Measurements from ENCODE around the gene MORN2. TPM values are rescaled to one million over a fixed set of nuclear protein-coding genes. Genes with fewer than 3 reads are reported as not detected.

The MORN2 gene
- total and polyA plus RNA-seq, 5 experiments from 2014 or later: 1.4 to 10.7 (median 9.1) TPM

DNA sequence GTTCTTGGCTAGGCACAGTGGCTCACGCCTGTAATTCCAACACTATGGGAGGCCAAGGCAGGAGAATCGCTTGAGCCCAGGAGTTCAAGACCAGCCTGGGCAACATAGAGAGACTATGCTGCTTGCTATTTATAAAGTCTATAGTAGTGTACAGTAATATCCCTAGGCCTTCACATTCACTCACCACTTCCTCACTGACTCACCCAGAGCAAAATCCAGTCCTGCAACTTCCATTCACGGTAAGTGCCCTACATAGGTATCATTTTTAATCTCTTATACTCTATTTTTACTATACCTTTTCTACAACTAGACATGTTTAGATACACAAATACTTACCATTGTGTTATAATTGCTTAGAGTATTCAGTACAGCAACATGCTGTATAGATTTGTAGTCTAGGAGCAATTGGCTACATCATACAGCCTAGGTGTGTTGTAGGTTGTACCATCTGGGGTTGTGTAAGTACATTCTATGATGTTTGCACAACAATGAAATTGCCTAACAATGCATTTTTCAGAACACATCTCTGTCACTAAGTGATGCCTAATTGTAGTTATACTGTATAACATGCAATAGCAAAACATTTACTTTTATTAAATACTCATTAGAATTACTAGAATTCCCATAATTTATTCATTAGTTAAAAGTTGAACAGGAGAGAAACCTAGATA is 8.9 kb upstream of the MORN2 start:
- POLR2A ChIA-PET: no interaction called here
- H3K4me1 Mint-ChIP-seq: peaks cover 0 to 6% (median 3%) of the 10 kb centered on the region in 4 donors
- no peak for DNase-seq
- ATAC-seq: no peak
- H3K27me3 Mint-ChIP-seq: no peaks in the 10 kb centered on the region
- no peak overlapping the region for H3K27ac Mint-ChIP-seq
- peaks cover 20 to 56% (median 44%) of the 10 kb centered on the region in 3 donors for H3K36me3 Mint-ChIP-seq
- H3K4me3 Mint-ChIP-seq: no peak overlapping the region
- H3K9me3 Mint-ChIP-seq: peaks cover 4 to 23% (median 14%) of the 10 kb centered on the region in 9 donors

GRCh38 chr2:38871432-38871831 is 4.3 kb upstream of the MORN2 start:
- peaks cover 26 to 35% (median 28%) of the 10 kb centered on the region in 3 donors for H3K36me3 Mint-ChIP-seq
- no peak overlapping the region for H3K27ac Mint-ChIP-seq
- POLR2A ChIA-PET: no interaction called here
- ATAC-seq (no peak), DNase-seq (no peak)
- peaks cover 5 to 28% (median 15%) of the 10 kb centered on the region in 9 donors for H3K9me3 Mint-ChIP-seq
- peaks cover 12 to 40% (median 21%) of the 10 kb centered on the region in 4 donors for H3K4me1 Mint-ChIP-seq
- no peaks in the 10 kb centered on the region for H3K27me3 Mint-ChIP-seq
- peak overlapping the region in 1 of 10 donors; percentile 43 for H3K4me3 Mint-ChIP-seq

DNA sequence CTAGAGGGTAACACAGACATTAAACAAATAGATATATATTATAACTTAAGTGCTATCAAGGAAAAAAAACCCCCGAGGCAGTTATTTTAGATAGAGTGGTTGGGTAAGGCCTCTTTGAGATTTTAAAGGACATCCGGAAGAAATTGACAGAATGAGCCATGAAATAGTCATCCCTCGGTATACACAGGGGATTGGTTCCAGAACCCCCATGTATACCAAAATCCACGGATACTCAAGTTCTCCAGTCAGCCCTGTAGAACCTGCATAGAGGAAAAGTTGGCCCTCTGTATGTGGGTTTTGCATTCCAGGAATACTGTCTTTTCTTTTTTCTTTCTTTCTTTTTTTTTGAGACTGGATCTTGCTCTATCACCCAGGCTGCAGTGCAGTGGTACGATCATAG is 2.0 kb upstream of the MORN2 start:
- H3K9me3 Mint-ChIP-seq: peaks cover 5 to 28% (median 15%) of the 10 kb centered on the region in 9 donors
- DNase-seq (no peak), ATAC-seq (no peak)
- H3K27ac Mint-ChIP-seq: peak overlapping the region in 1 of 10 donors; percentile 5
- H3K27me3 Mint-ChIP-seq: no peaks in the 10 kb centered on the region
- peaks cover 14 to 45% (median 24%) of the 10 kb centered on the region in 4 donors for H3K4me1 Mint-ChIP-seq
- peak overlapping the region in 2 of 10 donors; percentile 28 to 47 for H3K4me3 Mint-ChIP-seq
- POLR2A ChIA-PET: interaction anchor here (0.7 kb wide), 1 partner anchor 297 kb away, joined by 3 read pairs; no protein-coding TSS in a partner anchor
- peaks cover 10 to 28% (median 23%) of the 10 kb centered on the region in 3 donors for H3K36me3 Mint-ChIP-seq

GRCh38 chr2:38875227-38875575 is 575 bp upstream of the MORN2 start:
- H3K27ac Mint-ChIP-seq: peak overlapping the region; percentile 81 to 99 (median 97)
- peaks cover 4 to 16% (median 14%) of the 10 kb centered on the region in 3 donors for H3K36me3 Mint-ChIP-seq
- peaks cover 12 to 40% (median 24%) of the 10 kb centered on the region in 4 donors for H3K4me1 Mint-ChIP-seq
- POLR2A ChIA-PET: interaction anchor here (1.4 kb wide), 1 partner anchor 124 kb away, joined by 11 read pairs; the partner anchor contains the start of gene SRSF7
- peaks cover 2 to 19% (median 11%) of the 10 kb centered on the region in 9 donors for H3K9me3 Mint-ChIP-seq
- ATAC-seq (no peak), DNase-seq (no peak)
- H3K27me3 Mint-ChIP-seq: no peaks in the 10 kb centered on the region
- H3K4me3 Mint-ChIP-seq: peak overlapping the region; percentile 92 to 99 (median 95)

- Mint-ChIP-seq H3K27ac (peak overlapping the region; percentile 81 to 99 (median 97)), H3K4me3 (peak overlapping the region; percentile 92 to 99 (median 95)), H3K36me3 (peaks cover 4 to 12% (median 11%) of the 10 kb centered on the region in 3 donors), H3K27me3 (no peaks in the 10 kb centered on the region), H3K9me3 (peaks cover 0 to 11% (median 10%) of the 10 kb centered on the region in 9 donors), H3K4me1 (peaks cover 12 to 39% (median 24%) of the 10 kb centered on the region in 4 donors)
- POLR2A ChIA-PET: interaction anchor here (1.2 to 1.4 kb wide), 2 partner anchors 18 to 125 kb away, joined by 4 to 11 read pairs; partner anchors contain the start of gene SRSF7
- ATAC-seq (no peak), DNase-seq (no peak)
These were observed 631 bp downstream of the MORN2 start for GRCh38 chr2:38876407-38876806.

DNA sequence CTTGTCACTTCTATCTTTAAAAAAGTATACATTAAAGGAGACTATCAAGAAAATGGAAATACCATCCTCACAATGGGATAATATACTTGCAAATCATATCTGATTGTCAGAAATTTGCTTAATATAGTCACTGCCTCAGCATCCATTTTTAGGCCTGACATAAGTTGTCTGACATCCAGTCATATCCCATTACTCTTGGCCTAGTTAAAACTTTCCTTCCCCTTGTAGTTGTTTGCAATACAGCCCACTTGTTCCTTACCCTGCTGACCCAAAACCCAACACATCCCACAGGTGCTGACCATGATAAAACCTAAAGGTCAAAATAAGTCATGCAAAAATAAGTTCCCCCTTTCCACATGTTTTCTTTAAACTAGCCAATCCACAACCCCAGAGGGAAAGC is 10.3 kb downstream of the MORN2 start:
- Mint-ChIP-seq H3K9me3 (peaks cover 0 to 2% (median 0%) of the 10 kb centered on the region in 9 donors), H3K4me1 (no peaks in the 10 kb centered on the region), H3K27ac (no peak overlapping the region), H3K36me3 (peaks cover 0 to 2% (median 0%) of the 10 kb centered on the region in 3 donors), H3K27me3 (no peaks in the 10 kb centered on the region), H3K4me3 (no peak overlapping the region)
- no peak for DNase-seq
- ATAC-seq: no peak
- POLR2A ChIA-PET: no interaction called here

DNA sequence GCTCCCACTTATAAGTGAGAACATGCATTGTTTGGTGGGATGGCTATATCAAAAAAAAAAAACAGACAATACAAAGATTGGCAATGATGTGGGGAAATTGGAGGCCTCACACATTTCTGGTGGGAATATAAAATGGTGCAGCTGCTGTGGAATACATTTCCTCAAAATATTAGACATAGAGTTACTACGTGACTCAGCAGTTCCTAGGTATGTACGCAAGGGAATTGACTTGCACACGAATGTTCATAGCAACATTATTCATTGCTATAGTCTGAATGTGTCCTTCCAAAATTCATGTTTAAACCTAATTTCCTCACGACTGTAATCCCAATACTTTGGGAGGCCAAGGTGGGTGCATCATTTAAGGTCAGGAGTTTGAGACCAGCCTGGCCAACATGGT is 11.6 kb downstream of the MORN2 start:
- H3K27me3 Mint-ChIP-seq: no peaks in the 10 kb centered on the region
- DNase-seq (no peak), ATAC-seq (no peak)
- no peaks in the 10 kb centered on the region for H3K4me1 Mint-ChIP-seq
- POLR2A ChIA-PET: no interaction called here
- peaks cover 0 to 2% (median 0%) of the 10 kb centered on the region in 3 donors for H3K36me3 Mint-ChIP-seq
- peaks cover 0 to 2% (median 0%) of the 10 kb centered on the region in 9 donors for H3K9me3 Mint-ChIP-seq
- H3K4me3 Mint-ChIP-seq: no peak overlapping the region
- no peak overlapping the region for H3K27ac Mint-ChIP-seq

- Mint-ChIP-seq H3K27ac (no peak overlapping the region), H3K27me3 (no peaks in the 10 kb centered on the region), H3K4me1 (no peaks in the 10 kb centered on the region), H3K4me3 (no peak overlapping the region), H3K36me3 (peaks cover 0 to 2% (median 0%) of the 10 kb centered on the region in 3 donors), H3K9me3 (peaks cover 0 to 2% (median 0%) of the 10 kb centered on the region in 9 donors)
- ATAC-seq (no peak), DNase-seq (no peak)
- POLR2A ChIA-PET: no interaction called here
These were observed 12.3 kb downstream of the MORN2 start for GRCh38 chr2:38887902-38888554.

GRCh38 chr2:38889045-38889444 is 13.3 kb downstream of the MORN2 start:
- peaks cover 0 to 2% (median 0%) of the 10 kb centered on the region in 3 donors for H3K36me3 Mint-ChIP-seq
- no peak overlapping the region for H3K27ac Mint-ChIP-seq
- no peak for DNase-seq
- no peaks in the 10 kb centered on the region for H3K4me1 Mint-ChIP-seq
- H3K4me3 Mint-ChIP-seq: no peak overlapping the region
- peaks cover 0 to 2% (median 0%) of the 10 kb centered on the region in 9 donors for H3K9me3 Mint-ChIP-seq
- POLR2A ChIA-PET: no interaction called here
- no peaks in the 10 kb centered on the region for H3K27me3 Mint-ChIP-seq
- no peak for ATAC-seq

DNA sequence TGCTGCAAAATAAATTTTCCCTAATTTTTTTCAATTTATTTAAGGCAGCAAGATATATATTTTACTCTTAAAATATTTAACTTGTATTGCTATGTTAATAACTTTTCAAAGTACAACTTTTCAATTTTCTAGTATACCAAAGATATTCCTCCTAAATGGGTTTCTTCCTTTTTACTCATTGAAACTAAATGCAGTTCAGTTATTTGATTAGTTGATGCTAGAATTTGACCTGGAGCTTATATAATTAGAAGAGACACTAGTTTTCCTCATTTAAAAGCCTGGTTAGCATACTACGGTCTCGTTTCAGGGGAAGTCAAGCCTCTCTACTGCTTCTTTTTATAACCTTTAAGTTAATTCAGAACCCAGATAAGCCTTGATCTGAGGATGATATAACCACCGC is 13.8 kb downstream of the MORN2 start, which contains the start of gene ARHGEF33:
ARHGEF33 (plus strand) TSS at position 301 of the 400 bp plus-strand sequence. CDS start 29,573 bp downstream, outside the sequence.
- POLR2A ChIA-PET: no interaction called here
- Mint-ChIP-seq H3K27ac (no peak within 1 kb of the TSS), H3K36me3 (peaks cover 0 to 2% (median 0%) of the 10 kb centered on the region in 3 donors), H3K9me3 (peaks cover 0 to 2% (median 0%) of the 10 kb centered on the region in 9 donors), H3K4me3 (no peak within 1 kb of the TSS), H3K4me1 (no peaks in the 10 kb centered on the region), H3K27me3 (no peaks in the 10 kb centered on the region)
- DNase-seq (no peak), ATAC-seq (no peak)

- no peaks in the 10 kb centered on the region for H3K4me1 Mint-ChIP-seq
- no peak for ATAC-seq
These were observed 17.0 kb downstream of the MORN2 start for GRCh38 chr2:38892819-38893218.

GRCh38 chr2:38898256-38898655 is 22.5 kb downstream of the MORN2 start:
- no peak for ATAC-seq
- no peaks in the 10 kb centered on the region for H3K9me3 Mint-ChIP-seq
- H3K27me3 Mint-ChIP-seq: peaks cover 2 to 11% (median 4%) of the 10 kb centered on the region in 5 donors
- POLR2A ChIA-PET: no interaction called here
- no peak overlapping the region for H3K4me3 Mint-ChIP-seq
- no peaks in the 10 kb centered on the region for H3K4me1 Mint-ChIP-seq
- H3K36me3 Mint-ChIP-seq: no peaks in the 10 kb centered on the region
- no peak for DNase-seq
- H3K27ac Mint-ChIP-seq: no peak overlapping the region

More at GRCh38 chr2:38892819-38893218, 17.0 kb downstream of the MORN2 start:
- peak overlapping the region in 1 of 10 donors; percentile 24 for H3K27ac Mint-ChIP-seq
- H3K4me3 Mint-ChIP-seq: no peak overlapping the region
- no peak for DNase-seq
- POLR2A ChIA-PET: no interaction called here
- H3K27me3 Mint-ChIP-seq: peaks cover 0 to 9% (median 3%) of the 10 kb centered on the region in 5 donors
- H3K9me3 Mint-ChIP-seq: peaks cover 0 to 2% (median 0%) of the 10 kb centered on the region in 9 donors
- H3K36me3 Mint-ChIP-seq: no peaks in the 10 kb centered on the region

GRCh38 chr2:38900726-38901125 is 24.9 kb downstream of the MORN2 start:
- Mint-ChIP-seq H3K27me3 (peaks cover 2 to 11% (median 4%) of the 10 kb centered on the region in 5 donors), H3K27ac (no peak overlapping the region)

More at GRCh38 chr2:38900726-38901125, 24.9 kb downstream of the MORN2 start:
- ATAC-seq (no peak), DNase-seq (no peak)
- POLR2A ChIA-PET: no interaction called here
- no peaks in the 10 kb centered on the region for H3K36me3 Mint-ChIP-seq
- no peak overlapping the region for H3K4me3 Mint-ChIP-seq
- H3K9me3 Mint-ChIP-seq: no peaks in the 10 kb centered on the region
- H3K4me1 Mint-ChIP-seq: no peaks in the 10 kb centered on the region
